Measurements from ENCODE around the gene PATE4. TPM values are rescaled to one million over a fixed set of nuclear protein-coding genes. Genes with fewer than 3 reads are reported as not detected.
"Not testable (repeated sequence)": the region's sequence is repeated elsewhere in the genome, so short reads cannot be mapped to it uniquely, and the experiment has no call there.

Gene PATE4
- polyA plus RNA-seq, 1 donor = 0.04 TPM

- not testable (repeated sequence) for H3K36me3 ChIP-seq (ENCODE audit: control insufficient read depth, insufficient read depth, low read length)
Measured at GRCh38 chr11:125857670-125858069, 24.6 kb downstream of the PATE4 start.

GRCh38 chr11:125862786-125863185 lies 29.7 kb downstream of the PATE4 start:
- H3K9me3 ChIP-seq (ENCODE audit: control insufficient read depth, low read depth, low read length); H3K4me1 ChIP-seq (ENCODE audit: control insufficient read depth, insufficient read depth, low read length); DNase-seq; H3K27me3 ChIP-seq (ENCODE audit: control insufficient read depth, insufficient read depth, low read length); H3K36me3 ChIP-seq (ENCODE audit: control insufficient read depth, insufficient read depth, low read length); H3K4me3 ChIP-seq (ENCODE audit: low read length); H3K27ac ChIP-seq (ENCODE audit: low read length): not testable (repeated sequence)
- no CpG with 5 or more reads among the region's 33 CpGs for WGBS (ENCODE audit: insufficient coverage, low lambda C conversion rate)

More at GRCh38 chr11:125857670-125858069, 24.6 kb downstream of the PATE4 start:
- WGBS (ENCODE audit: insufficient coverage, low lambda C conversion rate) = no CpG with 5 or more reads among the region's 9 CpGs
- H3K27me3 ChIP-seq (ENCODE audit: control insufficient read depth, insufficient read depth, low read length); DNase-seq; H3K4me1 ChIP-seq (ENCODE audit: control insufficient read depth, insufficient read depth, low read length); H3K9me3 ChIP-seq (ENCODE audit: control insufficient read depth, low read depth, low read length); H3K27ac ChIP-seq (ENCODE audit: low read length); H3K4me3 ChIP-seq (ENCODE audit: low read length): not testable (repeated sequence)

DNA sequence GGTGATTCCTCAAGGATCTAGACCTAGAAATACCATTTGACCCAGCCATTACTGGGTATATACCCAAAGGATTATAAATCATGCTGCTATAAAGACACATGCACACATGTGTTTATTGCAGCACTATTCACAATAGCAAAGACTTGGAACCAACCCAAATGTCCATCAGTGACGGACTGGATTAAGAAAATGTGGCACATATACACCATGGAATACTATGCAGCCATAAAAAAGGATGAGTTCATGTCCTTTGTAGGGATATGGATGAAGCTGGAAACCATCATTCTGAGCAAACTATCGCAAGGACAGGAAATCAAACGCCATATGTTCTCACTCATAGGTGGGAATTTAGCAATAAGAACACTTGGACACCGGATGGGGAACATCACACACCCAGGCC lies 32.2 kb downstream of the PATE4 start:
- not testable (repeated sequence) for H3K27ac ChIP-seq (ENCODE audit: low read length); DNase-seq
- WGBS (ENCODE audit: insufficient coverage, low lambda C conversion rate) = no CpG with 5 or more reads among the region's 4 CpGs

GRCh38 chr11:125869521-125869920 lies 36.4 kb downstream of the PATE4 start:
- H3K27ac ChIP-seq (ENCODE audit: low read length) = no peak overlapping the region
- H3K4me1 ChIP-seq (ENCODE audit: control insufficient read depth, insufficient read depth, low read length) = no peaks in the 10 kb centered on the region
- H3K36me3 ChIP-seq (ENCODE audit: control insufficient read depth, insufficient read depth, low read length) = no peaks in the 10 kb centered on the region
- DNase-seq = no peak
- H3K4me3 ChIP-seq (ENCODE audit: low read length) = no peak overlapping the region
- 66% methylated on average over 2 of the region's 2 CpGs for WGBS (ENCODE audit: insufficient coverage, low lambda C conversion rate)
- no peaks in the 10 kb centered on the region for H3K9me3 ChIP-seq (ENCODE audit: control insufficient read depth, low read depth, low read length)
- no peaks in the 10 kb centered on the region for H3K27me3 ChIP-seq (ENCODE audit: control insufficient read depth, insufficient read depth, low read length)

More for the DNA sequence above, 32.2 kb downstream of the PATE4 start:
- not testable (repeated sequence) for H3K4me3 ChIP-seq (ENCODE audit: low read length); H3K4me1 ChIP-seq (ENCODE audit: control insufficient read depth, insufficient read depth, low read length); H3K9me3 ChIP-seq (ENCODE audit: control insufficient read depth, low read depth, low read length); H3K27me3 ChIP-seq (ENCODE audit: control insufficient read depth, insufficient read depth, low read length); H3K36me3 ChIP-seq (ENCODE audit: control insufficient read depth, insufficient read depth, low read length)

DNA sequence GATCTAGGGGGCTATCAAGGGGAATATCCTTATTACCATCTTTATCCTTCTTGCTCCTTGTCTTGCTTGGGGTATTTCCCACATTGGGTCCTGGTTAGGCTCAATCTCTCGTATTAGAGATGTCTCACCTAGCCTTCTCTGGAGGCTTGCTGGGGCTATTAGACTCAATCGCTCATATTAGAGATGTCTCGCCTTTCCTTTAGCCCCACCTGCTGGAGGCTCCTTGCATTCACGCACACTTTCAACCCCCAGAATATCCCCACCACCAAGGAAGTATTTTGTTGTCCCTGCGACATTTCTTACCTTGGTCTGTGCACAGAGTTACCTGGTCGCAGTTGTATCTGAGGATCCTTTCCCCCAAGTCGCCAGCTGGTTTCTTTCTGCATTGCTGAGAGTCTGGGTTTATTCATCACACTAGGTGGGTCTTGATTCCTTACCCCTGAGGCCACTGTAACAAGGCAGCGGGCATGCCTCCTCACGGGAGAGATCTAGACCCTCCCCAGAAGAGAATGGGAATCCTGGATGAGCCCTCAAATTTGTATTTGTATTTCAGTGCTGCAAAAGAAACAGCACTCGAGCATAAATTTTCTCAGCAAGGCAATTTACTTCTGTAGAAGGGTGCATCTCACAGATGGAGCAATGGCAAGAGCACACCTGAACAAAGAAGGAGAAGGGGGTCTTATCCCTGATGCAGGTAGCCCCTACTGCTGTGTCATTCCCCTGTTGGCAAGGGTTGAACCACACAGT lies 38.4 kb downstream of the PATE4 start:
- Histone ChIP-seq H3K27me3 (ENCODE audit: control insufficient read depth, insufficient read depth, low read length) (no peaks in the 10 kb centered on the region), H3K4me3 (ENCODE audit: low read length) (no peak overlapping the region), H3K4me1 (ENCODE audit: control insufficient read depth, insufficient read depth, low read length) (no peaks in the 10 kb centered on the region), H3K36me3 (ENCODE audit: control insufficient read depth, insufficient read depth, low read length) (no peaks in the 10 kb centered on the region), H3K9me3 (ENCODE audit: control insufficient read depth, low read depth, low read length) (no peaks in the 10 kb centered on the region), H3K27ac (ENCODE audit: low read length) (no peak overlapping the region)
- peak in 1 of 2 donors; percentile 9 for DNase-seq
- WGBS (ENCODE audit: insufficient coverage, low lambda C conversion rate) = no CpG with 5 or more reads among the region's 10 CpGs

- DNase-seq = no peak
- H3K9me3 ChIP-seq (ENCODE audit: control insufficient read depth, low read depth, low read length) = no peaks in the 10 kb centered on the region
- no peaks in the 10 kb centered on the region for H3K36me3 ChIP-seq (ENCODE audit: control insufficient read depth, insufficient read depth, low read length)
- no peaks in the 10 kb centered on the region for H3K27me3 ChIP-seq (ENCODE audit: control insufficient read depth, insufficient read depth, low read length)
- H3K27ac ChIP-seq (ENCODE audit: low read length) = no peak overlapping the region
- H3K4me3 ChIP-seq (ENCODE audit: low read length) = no peak overlapping the region
- no peaks in the 10 kb centered on the region for H3K4me1 ChIP-seq (ENCODE audit: control insufficient read depth, insufficient read depth, low read length)
Measured at GRCh38 chr11:125872138-125872491, 39.0 kb downstream of the PATE4 start.

- 90% methylated on average over 2 of the region's 20 CpGs for WGBS (ENCODE audit: insufficient coverage, low lambda C conversion rate)
- H3K4me3 ChIP-seq (ENCODE audit: low read length) = no peak overlapping the region
Measured at GRCh38 chr11:125873881-125874555, 40.9 kb downstream of the PATE4 start.

DNA sequence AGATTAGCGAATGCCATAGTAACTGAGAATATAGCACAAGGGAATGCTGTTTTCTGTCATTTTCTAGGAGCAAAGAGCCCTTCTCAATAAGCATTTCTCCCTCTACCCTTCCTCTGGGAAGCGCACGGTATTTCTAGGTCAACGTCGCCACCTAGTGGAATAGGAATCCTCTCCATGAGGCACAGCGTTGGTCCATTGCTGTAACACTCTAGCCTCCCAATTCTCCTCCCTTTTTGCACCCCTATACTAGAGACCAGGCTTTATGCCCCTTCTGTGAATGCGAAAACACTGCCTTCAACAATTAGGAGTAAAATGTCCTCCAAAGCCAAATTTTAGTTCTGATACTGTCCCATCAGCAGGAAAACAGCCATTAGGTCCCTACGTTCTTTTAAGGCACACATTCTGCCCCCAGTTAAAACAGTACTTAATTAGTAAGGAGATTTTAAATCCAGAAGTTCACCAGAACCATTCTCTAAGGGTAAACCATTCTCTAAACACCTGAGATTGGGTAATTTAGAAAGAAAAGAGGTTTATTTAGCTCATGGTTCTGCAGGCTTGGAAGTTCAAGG lies 41.5 kb downstream of the PATE4 start:
- Histone ChIP-seq H3K27ac (ENCODE audit: low read length) (no peak overlapping the region), H3K27me3 (ENCODE audit: control insufficient read depth, insufficient read depth, low read length) (no peaks in the 10 kb centered on the region), H3K4me1 (ENCODE audit: control insufficient read depth, insufficient read depth, low read length) (no peaks in the 10 kb centered on the region), H3K4me3 (ENCODE audit: low read length) (no peak overlapping the region), H3K36me3 (ENCODE audit: control insufficient read depth, insufficient read depth, low read length) (no peaks in the 10 kb centered on the region), H3K9me3 (ENCODE audit: control insufficient read depth, low read depth, low read length) (no peaks in the 10 kb centered on the region)
- WGBS (ENCODE audit: insufficient coverage, low lambda C conversion rate) = 0% methylated on average over 1 of the region's 8 CpGs
- peak; percentile 42 to 51 for DNase-seq

More at GRCh38 chr11:125873881-125874555, 40.9 kb downstream of the PATE4 start:
- Histone ChIP-seq H3K9me3 (ENCODE audit: control insufficient read depth, low read depth, low read length) (no peaks in the 10 kb centered on the region), H3K36me3 (ENCODE audit: control insufficient read depth, insufficient read depth, low read length) (no peaks in the 10 kb centered on the region), H3K27me3 (ENCODE audit: control insufficient read depth, insufficient read depth, low read length) (no peaks in the 10 kb centered on the region), H3K27ac (ENCODE audit: low read length) (no peak overlapping the region), H3K4me1 (ENCODE audit: control insufficient read depth, insufficient read depth, low read length) (no peaks in the 10 kb centered on the region)
- DNase-seq = no peak

DNA sequence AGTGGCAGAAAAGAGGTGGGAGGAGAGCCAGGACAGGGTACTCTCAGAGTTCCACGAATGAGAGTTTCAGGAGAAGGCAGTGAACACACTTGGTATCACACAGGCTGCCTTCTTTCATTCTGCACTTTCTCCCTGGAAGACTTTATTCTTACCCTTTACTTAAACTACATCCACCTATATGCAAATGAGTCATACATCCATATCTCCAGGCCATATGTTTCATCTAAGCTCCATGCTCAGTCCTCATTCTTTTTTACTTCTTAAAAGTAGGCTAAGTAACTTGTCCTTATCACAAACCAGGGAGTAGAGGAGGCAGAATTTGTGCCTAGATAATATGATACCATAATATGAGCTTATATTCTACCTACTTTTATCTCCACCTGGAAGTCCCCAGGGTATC lies 48.2 kb downstream of the PATE4 start:
- H3K4me3 ChIP-seq (ENCODE audit: low read length) = no peak overlapping the region
- H3K36me3 ChIP-seq (ENCODE audit: control insufficient read depth, insufficient read depth, low read length) = no peaks in the 10 kb centered on the region
- no peaks in the 10 kb centered on the region for H3K9me3 ChIP-seq (ENCODE audit: control insufficient read depth, low read depth, low read length)
- WGBS (ENCODE audit: insufficient coverage, low lambda C conversion rate) = 43% methylated on average over 1 of the region's 1 CpG
- DNase-seq = no peak
- H3K27ac ChIP-seq (ENCODE audit: low read length) = no peak overlapping the region
- no peaks in the 10 kb centered on the region for H3K27me3 ChIP-seq (ENCODE audit: control insufficient read depth, insufficient read depth, low read length)
- H3K4me1 ChIP-seq (ENCODE audit: control insufficient read depth, insufficient read depth, low read length) = no peaks in the 10 kb centered on the region

DNA sequence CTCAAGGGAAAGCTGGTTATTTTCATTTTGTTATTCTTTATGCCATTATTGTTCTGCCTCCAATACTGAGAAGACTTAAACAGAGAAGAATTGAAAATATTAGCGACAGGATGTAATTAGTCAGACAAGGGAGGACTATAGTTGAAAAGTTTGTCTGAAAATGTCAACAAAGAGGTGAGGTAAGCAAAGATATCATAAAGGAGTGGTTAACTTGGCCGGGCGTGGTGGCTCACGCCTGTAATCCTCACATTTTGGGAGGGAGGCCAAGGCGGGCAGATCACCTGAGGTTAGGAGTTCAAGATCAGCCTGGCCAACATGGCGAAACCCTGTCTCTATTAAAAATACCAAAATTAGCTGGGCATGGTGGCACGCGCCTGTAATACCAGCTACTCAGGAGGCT lies 50.3 kb downstream of the PATE4 start:
- Histone ChIP-seq H3K4me3 (ENCODE audit: low read length) (no peak overlapping the region), H3K9me3 (ENCODE audit: control insufficient read depth, low read depth, low read length) (peaks cover 3% of the 10 kb centered on the region), H3K27ac (ENCODE audit: low read length) (no peak overlapping the region), H3K27me3 (ENCODE audit: control insufficient read depth, insufficient read depth, low read length) (no peaks in the 10 kb centered on the region), H3K36me3 (ENCODE audit: control insufficient read depth, insufficient read depth, low read length) (no peaks in the 10 kb centered on the region), H3K4me1 (ENCODE audit: control insufficient read depth, insufficient read depth, low read length) (no peaks in the 10 kb centered on the region)
- no CpG with 5 or more reads among the region's 8 CpGs for WGBS (ENCODE audit: insufficient coverage, low lambda C conversion rate)
- DNase-seq = no peak

Data from large intestine (tissue), 3 donors.